WTC11 (cell line): ENCODE measurements around the gene FRS2. TPM values are rescaled to one million over a fixed set of nuclear protein-coding genes. Genes with fewer than 3 reads are reported as not detected.

Source experiments
- ATAC-seq: fragments of 200-7000 bp; cut with Tn5 transposase; 2 replicates; pipeline ENCODE4 v1.10.0; 2021; ENCODE audit warnings: mild to moderate bottlenecking, moderate library complexity
- CTCF ChIA-PET: fragments of 300-600 bp; sonication (Branson Sonifier 250); formaldehyde crosslinking; loops from one replicate; lab custom pipeline; 2021; ENCODE audit warnings: antibody characterized with exemption; lab: Charles Lee
- POLR2A ChIA-PET: fragments of 350-600 bp; sonication (Branson Sonifier 250); formaldehyde crosslinking; loops from one replicate; lab custom pipeline; 2021; ENCODE audit warnings: antibody characterized with exemption; lab: Charles Lee
- DNase-seq: peaks from one replicate; pipeline ENCODE4 v3.0.0; 2021; ENCODE audit warnings: low spot score
- H3K27ac Mint-ChIP-seq: 2 replicates; pipeline ENCODE4 v1.8.0; 2021; ENCODE audit warnings: mixed read lengths
- H3K27me3 Mint-ChIP-seq: 2 replicates; pipeline ENCODE4 v1.8.0; 2021; ENCODE audit warnings: low read depth, mild to moderate bottlenecking, moderate library complexity, mixed read lengths
- H3K36me3 Mint-ChIP-seq: 2 replicates; pipeline ENCODE4 v1.8.0; 2021; ENCODE audit warnings: mixed read lengths
- H3K4me1 Mint-ChIP-seq: 2 replicates; pipeline ENCODE4 v1.8.0; 2022; ENCODE audit warnings: mixed read lengths
- H3K4me3 Mint-ChIP-seq: 2 replicates; pipeline ENCODE4 v1.8.0; 2021; ENCODE audit warnings: mild to moderate bottlenecking, moderate library complexity, mixed read lengths
- H3K9me3 Mint-ChIP-seq: 2 replicates; pipeline ENCODE4 v1.8.0; 2021; ENCODE audit warnings: mixed read lengths
- CBFB ChIP-seq: sonication (generic); formaldehyde crosslinking; IDR thresholded peaks from 2 replicates; pipeline ENCODE4 v1.8.1; 2022; ENCODE audit warnings: mild to moderate bottlenecking, low read depth, missing genetic modification reagents
- CDX4 ChIP-seq: fragments of 250-450 bp; sonication (Bioruptor Pico); IDR thresholded peaks from 2 replicates; pipeline ENCODE4 v1.9.0; 2021; ENCODE audit warnings: moderate library complexity, mild to moderate bottlenecking, inconsistent platforms, borderline replicate concordance
- CREB1 ChIP-seq: sonication (generic); formaldehyde crosslinking; IDR thresholded peaks from 2 replicates; pipeline ENCODE4 v1.8.0; 2023; ENCODE audit warnings: mild to moderate bottlenecking, missing genetic modification reagents
- CTCF ChIP-seq: fragments of 200-600 bp; IDR thresholded peaks from 2 replicates; pipeline ENCODE4 v1.8.0; 2022; ENCODE audit warnings: antibody characterized with exemption
- ESRRA ChIP-seq: sonication (generic); formaldehyde crosslinking; IDR thresholded peaks from 2 replicates; pipeline ENCODE4 v1.8.1; 2022; ENCODE audit warnings: mild to moderate bottlenecking, missing genetic modification reagents, borderline replicate concordance
- ETV6 ChIP-seq: sonication (generic); formaldehyde crosslinking; IDR thresholded peaks from 2 replicates; pipeline ENCODE4 v1.8.1; 2022; ENCODE audit warnings: mild to moderate bottlenecking, missing genetic modification reagents
- FOXJ3 ChIP-seq: sonication (generic); formaldehyde crosslinking; IDR thresholded peaks from 2 replicates; pipeline ENCODE4 v1.9.0; 2021; ENCODE audit warnings: missing genetic modification reagents, mild to moderate bottlenecking, borderline replicate concordance
- MXD4 ChIP-seq: fragments of 250-450 bp; sonication (Bioruptor Pico); IDR thresholded peaks from 2 replicates; pipeline ENCODE4 v1.8.0; 2021; ENCODE audit warnings: mild to moderate bottlenecking, moderate library complexity, borderline replicate concordance
- PRRX2 ChIP-seq: fragments of 250-450 bp; sonication (Bioruptor Pico); IDR thresholded peaks from 2 replicates; pipeline ENCODE4 v1.8.0; 2021; ENCODE audit warnings: mild to moderate bottlenecking
- TEAD1 ChIP-seq: sonication (generic); formaldehyde crosslinking; IDR thresholded peaks from 2 replicates; pipeline ENCODE4 v1.8.0; 2022; ENCODE audit warnings: mild to moderate bottlenecking, missing genetic modification reagents
- TP53 ChIP-seq: sonication (generic); formaldehyde crosslinking; IDR thresholded peaks from 2 replicates; pipeline ENCODE4 v1.8.1; 2023; ENCODE audit warnings: mild to moderate bottlenecking, missing genetic modification reagents
- USF1 ChIP-seq: sonication (generic); formaldehyde crosslinking; IDR thresholded peaks from 2 replicates; pipeline ENCODE4 v1.8.0; 2022; ENCODE audit warnings: mild to moderate bottlenecking, missing genetic modification reagents
- ZNF138 ChIP-seq: sonication (generic); formaldehyde crosslinking; conservative IDR thresholded peaks from 2 replicates; pipeline ENCODE4 v1.8.1; 2022; ENCODE audit warnings: mild to moderate bottlenecking, moderate library complexity, missing genetic modification reagents
- ZNF416 ChIP-seq: fragments of 250-450 bp; sonication (Bioruptor Pico); IDR thresholded peaks from 2 replicates; pipeline ENCODE4 v1.9.0; 2021; ENCODE audit warnings: mild to moderate bottlenecking, inconsistent platforms
- ZNF423 ChIP-seq: fragments of 250-450 bp; sonication (Bioruptor Pico); IDR thresholded peaks from 2 replicates; pipeline ENCODE4 v2.1.2; 2022; ENCODE audit warnings: mild to moderate bottlenecking, moderate library complexity
- total RNA-seq: library from RNA; stranded (reverse); gene quantifications from 3 replicates; pipeline ENCODE4 v1.2.3, GENCODE V29; 2021
- TF ChIP-seq, protein P1 (sequence below): sonication (generic); formaldehyde crosslinking; IDR thresholded peaks from 2 replicates; pipeline ENCODE4 v1.8.0; 2022; ENCODE audit warnings: mild to moderate bottlenecking, missing genetic modification reagents
- TF ChIP-seq, protein P2 (sequence below): sonication (generic); formaldehyde crosslinking; IDR thresholded peaks from 2 replicates; pipeline ENCODE4 v1.8.0; 2023; ENCODE audit warnings: mild to moderate bottlenecking, missing genetic modification reagents
- TF ChIP-seq, protein P3 (sequence below): sonication (generic); formaldehyde crosslinking; IDR thresholded peaks from 2 replicates; pipeline ENCODE4 v1.8.1; 2023; ENCODE audit warnings: mild to moderate bottlenecking, missing genetic modification reagents
- TF ChIP-seq, protein P4 (sequence below): sonication (generic); formaldehyde crosslinking; IDR thresholded peaks from 2 replicates; pipeline ENCODE4 v1.8.1; 2023; ENCODE audit warnings: mild to moderate bottlenecking, missing genetic modification reagents
- TF ChIP-seq, protein P5 (sequence below): fragments of 250-450 bp; sonication (Bioruptor Pico); IDR thresholded peaks from 2 replicates; pipeline ENCODE4 v1.8.0; 2021; ENCODE audit warnings: mild to moderate bottlenecking

The FRS2 gene
- total RNA-seq, 1 experiment from 2014 or later: 26.1 TPM

DNA sequence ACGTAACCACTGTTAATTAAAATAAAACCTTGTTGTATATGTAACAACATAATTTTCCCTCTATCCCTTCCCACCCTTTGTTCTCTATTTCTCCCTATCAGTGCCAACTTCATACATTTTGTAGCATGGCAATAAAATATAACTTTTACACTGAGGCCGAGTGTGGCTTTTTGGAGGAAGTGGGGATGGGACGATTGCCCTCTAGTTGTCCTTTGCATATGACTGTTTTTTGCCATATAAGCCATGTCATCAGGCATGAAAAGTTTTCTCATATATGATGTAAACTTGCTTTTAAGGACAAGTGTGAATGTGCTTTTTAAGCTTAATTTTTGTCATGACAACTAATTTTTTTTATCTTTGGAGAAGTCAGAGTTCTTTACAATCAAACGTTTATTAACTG lies 108.8 kb downstream of the FRS2 start:
- POLR2A ChIA-PET: interaction anchor here (1.0 kb wide), 1 partner anchor 13 kb away, joined by 3 read pairs; no protein-coding TSS in a partner anchor
- Mint-ChIP-seq H3K27ac (no peak overlapping the region), H3K36me3 (peaks cover 9% of the 10 kb centered on the region), H3K4me3 (no peak overlapping the region), H3K27me3 (no peaks in the 10 kb centered on the region; the same call in 1 of the 2 replicates), H3K9me3 (no peaks in the 10 kb centered on the region), H3K4me1 (peaks cover 11% of the 10 kb centered on the region)
- DNase-seq (no peak), ATAC-seq (no peak)
- CTCF ChIA-PET: interaction anchor here (0.5 to 4.5 kb wide), 2 partner anchors 9 to 222 kb away, joined by 4 to 34 read pairs; no protein-coding TSS in a partner anchor
- TF ChIP-seq USF1 (CRISPR knock-in tag): no peak

- H3K27me3 Mint-ChIP-seq: no peaks in the 10 kb centered on the region; the same call in 1 of the 2 replicates
- ChIA-PET POLR2A (no interaction called here), CTCF (interaction anchor here (0.6 to 4.5 kb wide), 4 partner anchors 10 to 289 kb away, joined by 3 to 34 read pairs (median 4); no protein-coding TSS in a partner anchor)
- H3K27ac Mint-ChIP-seq: no peak overlapping the region
- DNase-seq: no peak
- peaks cover 15% of the 10 kb centered on the region for H3K4me1 Mint-ChIP-seq
- H3K36me3 Mint-ChIP-seq: no peaks in the 10 kb centered on the region; the same call in 1 of the 2 replicates
- H3K9me3 Mint-ChIP-seq: no peaks in the 10 kb centered on the region
- ATAC-seq: no peak
- TF ChIP-seq MXD4 (CRISPR knock-in tag): no peak
- TF ChIP-seq TP53 (CRISPR knock-in tag): no peak
- TF ChIP-seq CREB1: no peak
- no peak for TF ChIP-seq CBFB (CRISPR knock-in tag)
- no peak for TF ChIP-seq TEAD1 (CRISPR knock-in tag)
- no peak for TF ChIP-seq ETV6 (CRISPR knock-in tag)
- no peak for TF ChIP-seq ZNF138 (CRISPR knock-in tag)
- TF ChIP-seq, protein P1, sequence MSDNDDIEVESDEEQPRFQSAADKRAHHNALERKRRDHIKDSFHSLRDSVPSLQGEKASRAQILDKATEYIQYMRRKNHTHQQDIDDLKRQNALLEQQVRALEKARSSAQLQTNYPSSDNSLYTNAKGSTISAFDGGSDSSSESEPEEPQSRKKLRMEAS (CRISPR knock-in tag): no peak
- TF ChIP-seq ZNF416 (CRISPR knock-in tag): no peak
- TF ChIP-seq FOXJ3 (CRISPR knock-in tag): no peak
- no peak for TF ChIP-seq PRRX2
- TF ChIP-seq, protein P2, sequence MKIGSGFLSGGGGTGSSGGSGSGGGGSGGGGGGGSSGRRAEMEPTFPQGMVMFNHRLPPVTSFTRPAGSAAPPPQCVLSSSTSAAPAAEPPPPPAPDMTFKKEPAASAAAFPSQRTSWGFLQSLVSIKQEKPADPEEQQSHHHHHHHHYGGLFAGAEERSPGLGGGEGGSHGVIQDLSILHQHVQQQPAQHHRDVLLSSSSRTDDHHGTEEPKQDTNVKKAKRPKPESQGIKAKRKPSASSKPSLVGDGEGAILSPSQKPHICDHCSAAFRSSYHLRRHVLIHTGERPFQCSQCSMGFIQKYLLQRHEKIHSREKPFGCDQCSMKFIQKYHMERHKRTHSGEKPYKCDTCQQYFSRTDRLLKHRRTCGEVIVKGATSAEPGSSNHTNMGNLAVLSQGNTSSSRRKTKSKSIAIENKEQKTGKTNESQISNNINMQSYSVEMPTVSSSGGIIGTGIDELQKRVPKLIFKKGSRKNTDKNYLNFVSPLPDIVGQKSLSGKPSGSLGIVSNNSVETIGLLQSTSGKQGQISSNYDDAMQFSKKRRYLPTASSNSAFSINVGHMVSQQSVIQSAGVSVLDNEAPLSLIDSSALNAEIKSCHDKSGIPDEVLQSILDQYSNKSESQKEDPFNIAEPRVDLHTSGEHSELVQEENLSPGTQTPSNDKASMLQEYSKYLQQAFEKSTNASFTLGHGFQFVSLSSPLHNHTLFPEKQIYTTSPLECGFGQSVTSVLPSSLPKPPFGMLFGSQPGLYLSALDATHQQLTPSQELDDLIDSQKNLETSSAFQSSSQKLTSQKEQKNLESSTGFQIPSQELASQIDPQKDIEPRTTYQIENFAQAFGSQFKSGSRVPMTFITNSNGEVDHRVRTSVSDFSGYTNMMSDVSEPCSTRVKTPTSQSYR (CRISPR knock-in tag): no peak
- no peak for TF ChIP-seq ZNF423
- TF ChIP-seq, protein P3, sequence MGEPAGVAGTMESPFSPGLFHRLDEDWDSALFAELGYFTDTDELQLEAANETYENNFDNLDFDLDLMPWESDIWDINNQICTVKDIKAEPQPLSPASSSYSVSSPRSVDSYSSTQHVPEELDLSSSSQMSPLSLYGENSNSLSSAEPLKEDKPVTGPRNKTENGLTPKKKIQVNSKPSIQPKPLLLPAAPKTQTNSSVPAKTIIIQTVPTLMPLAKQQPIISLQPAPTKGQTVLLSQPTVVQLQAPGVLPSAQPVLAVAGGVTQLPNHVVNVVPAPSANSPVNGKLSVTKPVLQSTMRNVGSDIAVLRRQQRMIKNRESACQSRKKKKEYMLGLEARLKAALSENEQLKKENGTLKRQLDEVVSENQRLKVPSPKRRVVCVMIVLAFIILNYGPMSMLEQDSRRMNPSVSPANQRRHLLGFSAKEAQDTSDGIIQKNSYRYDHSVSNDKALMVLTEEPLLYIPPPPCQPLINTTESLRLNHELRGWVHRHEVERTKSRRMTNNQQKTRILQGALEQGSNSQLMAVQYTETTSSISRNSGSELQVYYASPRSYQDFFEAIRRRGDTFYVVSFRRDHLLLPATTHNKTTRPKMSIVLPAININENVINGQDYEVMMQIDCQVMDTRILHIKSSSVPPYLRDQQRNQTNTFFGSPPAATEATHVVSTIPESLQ (CRISPR knock-in tag): no peak
- TF ChIP-seq CDX4: no peak
- no peak for TF ChIP-seq CTCF
- TF ChIP-seq ESRRA (CRISPR knock-in tag): no peak
- TF ChIP-seq, protein P4, sequence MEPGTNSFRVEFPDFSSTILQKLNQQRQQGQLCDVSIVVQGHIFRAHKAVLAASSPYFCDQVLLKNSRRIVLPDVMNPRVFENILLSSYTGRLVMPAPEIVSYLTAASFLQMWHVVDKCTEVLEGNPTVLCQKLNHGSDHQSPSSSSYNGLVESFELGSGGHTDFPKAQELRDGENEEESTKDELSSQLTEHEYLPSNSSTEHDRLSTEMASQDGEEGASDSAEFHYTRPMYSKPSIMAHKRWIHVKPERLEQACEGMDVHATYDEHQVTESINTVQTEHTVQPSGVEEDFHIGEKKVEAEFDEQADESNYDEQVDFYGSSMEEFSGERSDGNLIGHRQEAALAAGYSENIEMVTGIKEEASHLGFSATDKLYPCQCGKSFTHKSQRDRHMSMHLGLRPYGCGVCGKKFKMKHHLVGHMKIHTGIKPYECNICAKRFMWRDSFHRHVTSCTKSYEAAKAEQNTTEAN (CRISPR knock-in tag): no peak
- TF ChIP-seq, protein P5, sequence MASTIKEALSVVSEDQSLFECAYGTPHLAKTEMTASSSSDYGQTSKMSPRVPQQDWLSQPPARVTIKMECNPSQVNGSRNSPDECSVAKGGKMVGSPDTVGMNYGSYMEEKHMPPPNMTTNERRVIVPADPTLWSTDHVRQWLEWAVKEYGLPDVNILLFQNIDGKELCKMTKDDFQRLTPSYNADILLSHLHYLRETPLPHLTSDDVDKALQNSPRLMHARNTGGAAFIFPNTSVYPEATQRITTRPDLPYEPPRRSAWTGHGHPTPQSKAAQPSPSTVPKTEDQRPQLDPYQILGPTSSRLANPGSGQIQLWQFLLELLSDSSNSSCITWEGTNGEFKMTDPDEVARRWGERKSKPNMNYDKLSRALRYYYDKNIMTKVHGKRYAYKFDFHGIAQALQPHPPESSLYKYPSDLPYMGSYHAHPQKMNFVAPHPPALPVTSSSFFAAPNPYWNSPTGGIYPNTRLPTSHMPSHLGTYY (CRISPR knock-in tag): no peak
- H3K4me3 Mint-ChIP-seq: no peak overlapping the region
These were observed 109.9 kb downstream of the FRS2 start for GRCh38 chr12:69580074-69580473.
